Ovary (tissue), 9 donors: ENCODE measurements around the gene USH2A. TPM values are rescaled to one million over a fixed set of nuclear protein-coding genes. Genes with fewer than 3 reads are reported as not detected.

Experiments
- DNase-seq, 5 donors: peaks; one replicate each; pipeline ENCODE4 v3.0.0-alpha.2; 2019 to 2020
- H3K27ac ChIP-seq, 2 donors: fragments of 200-600 bp; one replicate each; pipeline versions ENCODE4 v1.5.1 to v1.8.0; 2019 to 2022
- H3K27me3 ChIP-seq: fragments of 200-600 bp; one replicate; pipeline ENCODE4 v1.8.0; 2022
- H3K36me3 ChIP-seq: fragments of 200-600 bp; sonication (generic); one replicate; pipeline ENCODE4 v1.5.1; 2019
- H3K4me1 ChIP-seq: one replicate; pipeline ENCODE4 v1.8.1; 2013; ENCODE audit warnings: mild to moderate bottlenecking, moderate library complexity; ENCODE audit not compliant: insufficient read depth
- H3K4me3 ChIP-seq: fragments of 200-600 bp; sonication (generic); one replicate; pipeline ENCODE4 v1.5.1; 2017
- H3K9me3 ChIP-seq, 2 donors: fragments of 200-600 bp in 1 of 2; sonication (generic) in 1 of 2; one replicate each; pipeline versions ENCODE4 v1.5.1 to v1.8.1; 2013 to 2019; ENCODE audit warnings: mild to moderate bottlenecking in 1 of 2, moderate library complexity in 1 of 2
- EP300 ChIP-seq: sonication (generic); formaldehyde crosslinking; IDR thresholded peaks from one replicate; pipeline ENCODE4 v1.6.1; 2017; ENCODE audit warnings: antibody characterized with exemption
- POLR2A ChIP-seq: fragments of 450-650 bp; IDR thresholded peaks from one replicate; pipeline ENCODE4 v1.6.1; 2017; ENCODE audit warnings: antibody characterized with exemption, mild to moderate bottlenecking, moderate library complexity
- WGBS, 3 donors: extraction: QIAGEN DNeasy Blood & Tissue Kit in 1 of 3; methylation state at CpG; one replicate each; pipeline versions ENCODE4 v1.1.5 to v1.1.7; 2013 to 2017; 5-methylcytosine and 5-hydroxymethylcytosine counted together
- intact Hi-C, 4 donors: fragments of 100-400 bp; cut with DNase I; formaldehyde crosslinking; loops; one replicate each; pipeline versions ENCODE4 v1.11.0 to v1.15.1; 2022 to 2023
- polyA plus RNA-seq, 2 donors: library from polyadenylated mRNA; stranded (reverse); fragments of 200-250 nt in 1 of 2; fragments of 350-450 nt in 1 of 2; fragmentation: Illumina TruSeq in 1 of 2; extraction: RNeasy Lipid Tissue Mini Kit (QIAGEN cat#74804) in 1 of 2; gene quantifications; one replicate each; pipeline ENCODE4 v1.2.3, GENCODE V29; 2013 to 2014
- total RNA-seq, 7 donors: library from RNA; depleted of rRNA in 2 of 7; stranded (reverse); fragments of >200 nt in 2 of 7; fragmentation: NEBNext Ultra II Directional in 3 of 7; extraction: Animal tissue kit (Norgen Biotek cat#: 25700) in 3 of 7; gene quantifications; one replicate each; pipeline versions ENCODE4 v1.1.0 to v1.2.4, GENCODE V29; 2016 to 2023
- TF ChIP-seq, protein P1 (sequence below), 3 donors: fragments of 450-650 bp in 2 of 3; fragments of 200-600 bp in 1 of 3; IDR thresholded peaks; one replicate each; pipeline versions ENCODE4 v1.5.1 to v1.8.0; 2016 to 2022; ENCODE audit warnings: antibody characterized with exemption in 3 of 3, mild to moderate bottlenecking in 1 of 3
- donor health status: DM: no; HTN: no; CAD: no; lungs with moderate emphysema.
- donor health status: DM: no; HTN: no; CAD: no.
- donor health status: Bipolar disorder and iron deficiency.
- donor health status: DM: yes; HTN: yes; CAD: no.
- donor health status: DM: no; HTN: no; CAD: no.
- donor health status: DM: yes; HTN: yes; CAD: no.

The USH2A gene
- total and polyA plus RNA-seq, 9 donors: 0.01 to 0.11 TPM; not detected in 7

DNA sequence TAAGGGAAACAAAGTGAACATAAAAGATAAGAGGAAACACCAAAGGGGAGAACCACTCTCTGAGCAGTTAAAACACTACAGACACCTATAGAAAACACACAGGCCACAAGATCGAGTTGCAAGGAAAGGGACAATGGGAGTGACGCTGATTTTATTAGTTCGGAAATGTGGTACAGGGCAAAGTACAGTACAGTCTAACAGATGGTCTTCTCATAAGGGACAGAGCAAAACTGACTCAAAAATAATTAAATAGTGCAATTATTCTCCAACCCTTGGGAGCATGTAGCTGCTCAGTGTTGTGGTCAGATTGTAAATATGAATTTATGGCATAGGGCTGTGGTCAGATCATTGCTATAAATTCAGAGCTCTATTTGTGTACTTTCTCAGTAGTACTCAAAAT is 352.0 kb downstream of the USH2A start:
- Histone ChIP-seq H3K9me3 (no peaks in the 10 kb centered on the region), H3K4me1 (no peaks in the 10 kb centered on the region), H3K36me3 (no peaks in the 10 kb centered on the region), H3K4me3 (no peak overlapping the region), H3K27ac (no peak overlapping the region), H3K27me3 (no peaks in the 10 kb centered on the region)
- TF ChIP-seq, protein P1, sequence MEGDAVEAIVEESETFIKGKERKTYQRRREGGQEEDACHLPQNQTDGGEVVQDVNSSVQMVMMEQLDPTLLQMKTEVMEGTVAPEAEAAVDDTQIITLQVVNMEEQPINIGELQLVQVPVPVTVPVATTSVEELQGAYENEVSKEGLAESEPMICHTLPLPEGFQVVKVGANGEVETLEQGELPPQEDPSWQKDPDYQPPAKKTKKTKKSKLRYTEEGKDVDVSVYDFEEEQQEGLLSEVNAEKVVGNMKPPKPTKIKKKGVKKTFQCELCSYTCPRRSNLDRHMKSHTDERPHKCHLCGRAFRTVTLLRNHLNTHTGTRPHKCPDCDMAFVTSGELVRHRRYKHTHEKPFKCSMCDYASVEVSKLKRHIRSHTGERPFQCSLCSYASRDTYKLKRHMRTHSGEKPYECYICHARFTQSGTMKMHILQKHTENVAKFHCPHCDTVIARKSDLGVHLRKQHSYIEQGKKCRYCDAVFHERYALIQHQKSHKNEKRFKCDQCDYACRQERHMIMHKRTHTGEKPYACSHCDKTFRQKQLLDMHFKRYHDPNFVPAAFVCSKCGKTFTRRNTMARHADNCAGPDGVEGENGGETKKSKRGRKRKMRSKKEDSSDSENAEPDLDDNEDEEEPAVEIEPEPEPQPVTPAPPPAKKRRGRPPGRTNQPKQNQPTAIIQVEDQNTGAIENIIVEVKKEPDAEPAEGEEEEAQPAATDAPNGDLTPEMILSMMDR (IDR thresholded peaks at IDR 0.05): no peak
- TF ChIP-seq EP300: no peak
- no peak for TF ChIP-seq POLR2A
- DNase-seq: no peak
- intact Hi-C loops: no loop called here
- WGBS, 3 donors: 70 to 78% (median 72%) methylated on average over 3 of the region's 3 CpGs

GRCh38 chr1:216064643-216065042 is 358.6 kb downstream of the USH2A start:
- no peak for DNase-seq
- Histone ChIP-seq H3K27me3 (no peaks in the 10 kb centered on the region), H3K9me3 (no peaks in the 10 kb centered on the region), H3K36me3 (no peaks in the 10 kb centered on the region), H3K4me3 (no peak overlapping the region), H3K27ac (no peak overlapping the region), H3K4me1 (no peaks in the 10 kb centered on the region)
- intact Hi-C loops: no loop called here
- TF ChIP-seq, protein P1 (IDR thresholded peaks at IDR 0.05): no peak
- TF ChIP-seq EP300: no peak
- no peak for TF ChIP-seq POLR2A

DNA sequence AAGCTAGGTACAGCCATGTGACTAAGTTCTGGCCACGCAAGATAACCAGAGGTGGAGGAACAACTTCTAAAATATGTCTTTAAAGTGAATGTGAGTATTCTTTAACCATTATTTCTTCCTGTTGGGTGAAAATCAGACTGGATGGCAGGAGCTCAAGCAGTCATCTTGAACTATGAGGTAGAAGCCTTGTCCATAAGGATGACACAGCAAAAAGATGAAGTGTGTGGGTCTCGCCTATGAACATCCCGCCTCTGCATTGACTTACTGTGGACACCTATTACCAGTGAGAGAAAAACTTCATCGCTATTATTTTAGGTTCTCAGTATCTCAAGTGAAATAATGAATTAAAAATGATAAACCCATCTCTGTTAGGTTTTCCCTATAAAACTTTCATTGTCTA is 365.3 kb downstream of the USH2A start:
- no peak for DNase-seq
- Histone ChIP-seq H3K27me3 (no peaks in the 10 kb centered on the region), H3K27ac (no peak overlapping the region), H3K4me1 (no peaks in the 10 kb centered on the region), H3K9me3 (no peaks in the 10 kb centered on the region), H3K36me3 (no peaks in the 10 kb centered on the region), H3K4me3 (no peak overlapping the region)
- intact Hi-C loops: no loop called here
- WGBS, 3 donors: 92 to 98% (median 96%) methylated on average over 4 of the region's 4 CpGs
- TF ChIP-seq, protein P1 (IDR thresholded peaks at IDR 0.05): no peak
- TF ChIP-seq EP300 (no peak), POLR2A (no peak)

DNA sequence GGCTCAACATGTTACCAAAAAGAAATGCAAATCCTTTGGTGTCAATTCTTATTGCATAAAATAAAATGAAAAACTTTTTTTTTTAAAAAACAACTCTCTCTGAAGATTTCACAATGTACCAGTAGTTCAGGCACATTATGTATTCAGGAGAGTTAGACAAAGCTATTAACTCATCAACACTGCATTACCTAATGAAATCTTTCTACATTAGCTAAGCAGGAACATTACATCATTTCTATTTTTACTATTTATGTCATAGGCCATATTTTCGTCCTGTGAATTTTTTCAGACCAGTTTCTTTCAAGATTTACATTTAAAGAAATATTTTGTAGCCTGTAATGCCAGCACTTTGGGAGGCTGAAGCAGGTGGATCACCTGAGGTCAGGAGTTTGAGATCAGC is 366.2 kb downstream of the USH2A start:
- 10 to 36% (median 20%) methylated on average over 1 of the region's 1 CpG for WGBS, 3 donors
- H3K4me3 ChIP-seq: no peak overlapping the region
- DNase-seq: no peak
- intact Hi-C loops: no loop called here
- TF ChIP-seq POLR2A (no peak), EP300 (no peak)
- TF ChIP-seq, protein P1 (IDR thresholded peaks at IDR 0.05): no peak
- H3K27me3 ChIP-seq: no peaks in the 10 kb centered on the region
- no peaks in the 10 kb centered on the region for H3K4me1 ChIP-seq
- no peaks in the 10 kb centered on the region for H3K9me3 ChIP-seq
- no peak overlapping the region for H3K27ac ChIP-seq
- H3K36me3 ChIP-seq: no peaks in the 10 kb centered on the region

- Histone ChIP-seq H3K36me3 (no peaks in the 10 kb centered on the region), H3K27me3 (no peaks in the 10 kb centered on the region), H3K9me3 (no peaks in the 10 kb centered on the region), H3K4me3 (no peak overlapping the region), H3K27ac (no peak overlapping the region), H3K4me1 (no peaks in the 10 kb centered on the region)
- TF ChIP-seq EP300 (no peak), POLR2A (no peak)
- TF ChIP-seq, protein P1 (IDR thresholded peaks at IDR 0.05): no peak
- intact Hi-C loops: no loop called here
- 9 to 23% (median 10%) methylated on average over 1 of the region's 1 CpG for WGBS, 3 donors
- DNase-seq: no peak
Measured at GRCh38 chr1:216055004-216055403, 368.2 kb downstream of the USH2A start.
